HepG2 (cell line): ENCODE results near the gene RPS19.

Experiments
- FOXA3 ChIP-seq: IDR thresholded peaks from 2 replicates; pipeline ENCODE4 v1.6.1; 2016; ENCODE audit warnings: missing genetic modification reagents, missing compliant biosample characterization
- KDM5A ChIP-seq: fragments of 200-600 bp; sonication (generic); IDR thresholded peaks from 2 replicates; pipeline ENCODE4 v1.7.0; 2018; ENCODE audit warnings: antibody characterized with exemption, mild to moderate bottlenecking, low read length, borderline replicate concordance

- TF ChIP-seq KDM5A (peak; percentile 77; the same call in 1 of the 2 replicates), FOXA3 (CRISPR knock-in tag) (no peak)
Observed at GRCh38 chr19:41859618-41860418, at the start of gene RPS19.
